Anterior cingulate cortex (tissue), 58 donors: ENCODE data around the gene SLC1A7.

Experiments used
- DNase-seq, 58 donors: peaks; one replicate each; lab custom pipeline; 2025; lab: John Stamatoyannopoulos, UW

SLC1A7 gene

DNA sequence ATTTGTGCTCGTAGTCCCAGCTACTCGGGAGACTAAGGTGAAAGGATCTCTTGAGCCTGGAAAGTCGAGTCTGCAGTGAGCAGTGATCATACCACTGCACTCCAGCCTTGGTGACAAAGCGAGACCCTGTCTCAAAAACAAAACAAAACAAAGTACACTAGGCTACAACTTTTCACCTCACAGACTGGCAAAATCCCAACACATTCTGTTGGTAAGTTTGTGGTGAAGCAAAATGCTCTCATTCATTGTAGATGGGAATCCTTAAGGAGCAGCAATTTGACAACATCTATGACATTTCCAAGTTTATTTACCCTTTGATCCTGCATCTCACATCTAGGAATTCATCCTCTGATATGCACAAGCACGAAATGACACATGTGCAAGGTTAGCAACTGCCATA lies 20.2 kb upstream of the SLC1A7 start:
- no peak for DNase-seq

GRCh38 chr1:53160924-53161378 lies 18.5 kb upstream of the SLC1A7 start:
- DNase-seq = no peak

- DNase-seq = no peak
These were observed 16.5 kb upstream of the SLC1A7 start for GRCh38 chr1:53158900-53159299.

DNA sequence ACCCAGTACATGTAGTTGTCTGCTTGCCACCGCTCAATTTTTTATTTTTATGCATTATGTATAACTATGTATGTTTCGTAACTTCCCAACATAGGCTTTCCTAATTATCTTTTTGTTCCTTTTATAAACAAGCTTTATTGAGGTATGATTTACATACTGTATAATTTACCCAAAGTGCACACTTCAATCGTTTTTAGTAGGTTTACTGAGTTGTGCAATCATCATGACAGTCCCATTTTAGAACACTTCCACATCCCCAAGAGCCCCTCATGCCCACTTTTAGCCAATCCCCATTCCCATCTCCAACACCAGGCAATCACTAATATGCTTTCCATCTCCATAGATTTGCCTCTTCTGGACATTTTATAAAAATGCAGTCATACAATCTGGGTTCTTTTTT lies 14.3 kb upstream of the SLC1A7 start:
- no peak for DNase-seq

GRCh38 chr1:53155945-53156344 lies 13.5 kb upstream of the SLC1A7 start:
- DNase-seq = no peak

DNA sequence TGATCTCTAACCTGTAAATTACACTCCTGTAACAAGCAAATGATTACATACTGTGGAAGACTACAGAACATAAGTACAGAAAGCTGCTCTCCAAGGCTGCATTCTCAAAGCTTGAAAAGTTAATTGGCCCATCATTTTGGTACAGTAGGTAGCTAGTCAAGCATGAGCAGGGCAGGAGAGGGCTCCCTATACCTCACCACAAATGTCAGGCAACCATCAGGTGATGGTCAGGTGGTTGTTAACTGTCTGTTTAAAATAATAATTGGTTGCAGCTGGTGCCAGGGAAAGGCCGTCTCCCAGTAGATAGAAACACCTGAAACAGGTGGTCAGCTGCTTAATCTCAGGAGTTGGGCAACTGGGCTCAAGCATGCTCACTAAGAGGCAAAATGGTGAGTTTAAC lies 13.1 kb upstream of the SLC1A7 start:
- no peak for DNase-seq

DNA sequence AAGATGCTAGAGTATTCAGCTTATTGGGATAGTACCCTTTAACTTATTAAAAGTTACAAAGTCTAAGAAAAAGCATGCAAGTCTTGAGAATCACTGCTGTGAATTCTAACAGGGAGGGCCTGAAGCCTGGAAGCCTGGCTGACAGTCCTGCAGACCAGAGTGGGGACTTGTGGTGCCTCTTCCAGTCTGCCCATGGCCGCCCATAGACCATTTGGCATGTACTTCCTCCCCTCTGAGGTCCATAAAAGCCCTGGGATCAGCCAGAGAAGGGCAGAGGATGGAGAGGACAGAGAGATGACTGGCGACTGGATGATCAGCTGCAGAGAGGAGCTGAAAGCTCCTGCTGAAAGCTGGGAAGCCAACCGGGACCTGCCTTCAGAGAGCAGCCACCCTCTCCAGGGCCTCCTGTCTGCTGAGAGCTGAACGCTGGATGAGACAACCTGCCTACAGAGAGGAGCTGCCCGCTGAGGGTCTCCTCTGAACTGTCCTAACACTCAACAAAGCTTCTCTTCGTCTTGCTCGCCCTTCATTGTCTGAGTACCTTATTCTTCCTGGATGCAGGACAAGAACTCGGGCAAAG lies 12.5 kb upstream of the SLC1A7 start:
- no peak for DNase-seq

DNA sequence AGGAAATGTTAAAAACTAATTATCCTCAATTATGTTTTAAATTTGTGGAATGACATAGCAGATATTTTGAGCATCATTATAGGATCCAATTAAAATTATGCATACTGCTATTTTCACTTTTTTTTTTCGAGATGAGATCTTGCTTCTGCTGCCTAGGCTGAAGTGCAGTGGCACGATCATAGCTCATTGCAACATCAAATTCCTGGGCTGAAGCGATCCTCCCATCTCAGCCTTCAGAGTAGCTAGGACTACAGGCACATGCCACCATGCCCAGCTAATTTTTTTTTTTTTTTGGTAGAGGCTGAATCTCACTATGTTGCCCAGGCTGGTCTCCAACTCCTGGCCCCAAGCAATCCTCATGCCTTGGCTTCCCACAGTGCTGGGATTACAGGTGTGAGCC lies 11.3 kb upstream of the SLC1A7 start:
- DNase-seq = no peak

GRCh38 chr1:53148123-53148522 lies 5.7 kb upstream of the SLC1A7 start:
- no peak for DNase-seq

DNA sequence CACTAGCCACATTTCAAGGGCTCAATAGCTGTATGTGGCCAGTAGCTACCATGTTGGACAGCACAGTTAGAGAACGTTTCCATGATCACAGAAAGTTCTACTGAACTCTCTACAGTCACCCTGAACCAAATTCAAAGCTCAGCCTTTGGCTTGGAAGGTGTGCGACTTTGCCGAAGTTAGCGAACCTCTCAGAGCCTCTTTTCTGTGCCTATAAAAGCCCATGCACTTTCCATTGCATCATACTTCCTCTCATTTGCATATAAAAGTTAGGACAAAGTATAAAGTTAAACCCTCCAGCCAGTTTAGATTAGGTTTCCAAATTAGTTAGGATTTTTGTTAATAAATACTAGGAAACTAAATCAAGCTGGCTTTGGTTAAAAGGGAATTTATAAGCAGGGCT lies 4.7 kb upstream of the SLC1A7 start:
- DNase-seq = no peak

GRCh38 chr1:53145942-53146708 lies 3.7 kb upstream of the SLC1A7 start:
- DNase-seq = no peak

GRCh38 chr1:53145619-53145941 lies 3.1 kb upstream of the SLC1A7 start:
- DNase-seq = no peak

GRCh38 chr1:53145051-53145600 lies 2.7 kb upstream of the SLC1A7 start:
- DNase-seq = no peak

- DNase-seq = no peak
These were observed 1.8 kb upstream of the SLC1A7 start for GRCh38 chr1:53144201-53144600.

- DNase-seq = no peak
These were observed 1.1 kb upstream of the SLC1A7 start for GRCh38 chr1:53143527-53143926.

GRCh38 chr1:53141487-53142055 lies 867 bp downstream of the SLC1A7 start:
- no peak for DNase-seq

DNA sequence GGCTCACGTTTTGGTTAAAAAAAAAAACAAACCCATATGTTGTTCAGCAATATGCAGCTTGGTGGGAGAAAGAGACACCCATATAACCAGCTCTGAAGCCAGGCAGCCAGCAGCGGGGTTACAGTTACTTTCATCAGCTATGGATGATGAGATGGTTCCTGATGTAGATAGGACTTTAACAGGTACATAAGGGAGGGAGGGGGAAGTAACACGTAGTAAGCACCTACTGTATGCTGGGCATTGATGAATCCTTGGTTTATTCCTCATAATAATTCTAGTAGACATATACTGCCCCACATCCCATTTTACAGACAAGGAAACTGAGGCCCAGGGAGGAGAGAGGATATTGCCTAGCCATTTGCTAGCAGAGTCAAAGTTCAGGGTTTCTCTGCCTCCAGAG lies 2.0 kb downstream of the SLC1A7 start:
- no peak for DNase-seq

DNA sequence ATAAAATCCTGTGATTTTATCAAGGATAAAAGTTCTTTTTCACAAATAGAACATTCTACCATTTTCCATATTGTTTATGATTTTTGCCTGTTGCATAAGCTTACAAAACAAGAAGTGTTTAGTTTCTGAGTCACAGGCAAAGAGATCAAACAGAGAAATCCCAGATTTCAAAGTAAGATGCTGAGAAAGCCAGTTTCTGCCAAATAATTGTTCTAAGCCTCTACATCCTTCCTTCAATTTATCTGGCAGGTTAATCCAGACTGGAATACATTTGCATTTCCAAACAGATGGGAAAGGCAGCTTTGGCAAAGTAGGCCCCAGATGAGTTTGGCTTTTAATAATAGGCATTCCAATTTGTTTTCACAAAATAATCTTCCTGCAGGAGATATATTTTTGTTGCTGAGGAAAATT lies 2.5 kb downstream of the SLC1A7 start:
- DNase-seq = no peak

DNA sequence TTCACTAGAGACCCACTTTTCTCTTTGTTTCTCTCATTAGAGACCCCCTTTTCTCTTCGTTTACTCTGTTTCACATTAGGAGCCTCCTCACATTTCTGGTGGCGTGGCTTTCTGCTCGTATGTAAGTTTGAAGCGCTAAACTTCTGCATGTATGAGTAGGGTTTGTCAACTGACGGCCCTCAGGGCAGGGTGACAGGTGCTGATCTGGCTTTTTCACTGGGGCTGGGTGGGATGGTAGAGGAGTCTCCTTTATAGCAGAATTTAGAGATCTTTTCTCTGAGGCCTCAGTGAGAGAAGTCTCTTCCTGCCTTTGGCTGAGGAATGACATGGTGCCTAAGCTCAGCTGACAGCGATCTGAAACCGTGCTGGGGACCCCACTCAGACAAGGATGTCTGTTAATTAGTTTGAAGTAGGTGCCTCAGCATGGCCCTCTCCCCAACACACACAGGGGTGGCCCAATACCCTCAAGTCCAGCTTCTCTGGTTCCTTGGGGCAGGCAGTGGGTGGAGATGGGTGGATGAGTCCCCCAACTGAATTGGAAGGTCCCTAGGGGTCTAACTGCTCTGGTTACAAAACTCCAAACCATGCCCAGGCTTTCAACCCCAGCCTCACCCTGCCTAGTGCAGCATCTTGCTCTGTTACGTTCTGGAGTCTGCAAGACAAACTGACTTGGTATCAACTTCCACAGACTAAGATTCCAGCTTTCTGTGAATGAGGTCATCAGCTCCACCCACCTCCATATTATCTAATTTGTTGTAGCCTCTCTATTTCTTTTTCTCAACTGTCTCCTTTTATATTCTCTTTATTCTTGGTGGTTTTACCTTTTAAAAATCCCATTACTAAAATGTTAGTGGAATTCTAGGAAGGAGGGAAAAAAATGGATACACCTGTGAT lies 3.2 kb downstream of the SLC1A7 start:
- no peak for DNase-seq

GRCh38 chr1:53137729-53138128 lies 4.7 kb downstream of the SLC1A7 start:
- no peak for DNase-seq

- no peak for DNase-seq
These were observed 6.7 kb downstream of the SLC1A7 start for GRCh38 chr1:53135735-53136114.
